Measurements from ENCODE around the gene ZNF584. TPM values are rescaled to one million over a fixed set of nuclear protein-coding genes. Genes with fewer than 3 reads are reported as not detected.

The ZNF584 gene
- total and polyA plus RNA-seq, 2 donors (not counting 1 experiment from before 2014, with no cell fraction given): 3.0 to 12.3 TPM

GRCh38 chr19:58407658-58408151, 744 bp upstream of the ZNF584 start:
- peak overlapping the region; percentile 85 for H3K4me2 ChIP-seq (replicated peaks; ENCODE audit: low read depth, low read length, poor library complexity, severe bottlenecking)
- ChIA-PET CTCF (interaction anchor here (1.2 to 1.8 kb wide), 2 partner anchors 45 to 112 kb away, joined by 4 to 6 read pairs; partner anchors contain the start of genes ZBTB45 and ZNF497), POLR2A (interaction anchor here (1.0 to 1.9 kb wide), 2 partner anchors 32 to 45 kb away, joined by 5 to 9 read pairs; partner anchors contain the start of genes ZNF132 and ZNF497)
- H4K20me1 ChIP-seq (ENCODE audit: control insufficient read depth, insufficient read depth, low read length, poor library complexity, severe bottlenecking): no peaks in the 10 kb centered on the region
- Mint-ChIP-seq H3K4me3 (peak overlapping the region; percentile 97), H3K27me3 (no peaks in the 10 kb centered on the region), H3K4me1 (peaks cover 33% of the 10 kb centered on the region), H3K27ac (peak overlapping the region; percentile 98), H3K9me3 (ENCODE audit: insufficient read depth) (no peaks in the 10 kb centered on the region)
- H3K9me3 ChIP-seq (ENCODE audit: control extremely low read depth in 1 of 3, control insufficient read depth in 2 of 3, insufficient read depth in 1 of 3, low read length in 2 of 3): peaks cover 0 to 3% (median 0%) of the 10 kb centered on the region in 3 donors
- H3K27ac ChIP-seq (ENCODE audit: low read length in 2 of 2): peak overlapping the region; percentile 82 to 93
- no peaks in the 10 kb centered on the region for H3K36me3 ChIP-seq (replicated peaks in 1 of 2; ENCODE audit: control extremely low read depth in 1 of 2, control insufficient read depth in 1 of 2, extremely low read depth in 1 of 2, insufficient read depth in 2 of 2, low read length in 1 of 2)
- peak overlapping the region; percentile 81 for H2AFZ ChIP-seq (ENCODE audit: insufficient read depth, low read depth, low read length, poor library complexity, severe bottlenecking)
- H3K27me3 ChIP-seq (replicated peaks in 1 of 4; ENCODE audit: control extremely low read depth in 1 of 4, control insufficient read depth in 3 of 4, insufficient read depth in 4 of 4, low read length in 3 of 4): no peaks in the 10 kb centered on the region
- 30% methylated on average over 22 of the region's 22 CpGs for WGBS (ENCODE audit: insufficient coverage)
- TF ChIP-seq EZH2 (IDR thresholded peaks at IDR 0.05; ENCODE audit: borderline replicate concordance, insufficient read depth, low read depth, low read length, poor library complexity, severe bottlenecking) (no peak), CTCF (IDR thresholded peaks at IDR 0.05) (no peak)
- H3K4me3 ChIP-seq (ENCODE audit: control extremely low read depth in 1 of 5, extremely low read depth in 1 of 5, insufficient read depth in 1 of 5, low read depth in 2 of 5, low read length in 4 of 5): peak overlapping the region; percentile 58 to 93 (median 83)
- ATAC-seq (ENCODE audit: low read depth) (no peak), DNase-seq (no peak)
- H3K79me2 ChIP-seq (ENCODE audit: control insufficient read depth, insufficient read depth, low read length): peaks cover 5% of the 10 kb centered on the region
- H3K9ac ChIP-seq (ENCODE audit: low read length): peak overlapping the region; percentile 91
- intact Hi-C loops (cut with micrococcal nuclease): loop anchor here (1.0 to 5.0 kb wide), 12 partner anchors 26 to 225 kb away; partner anchors contain the start of genes ERVK3-1, MZF1, ZNF132 and ZNF274
- H3K4me1 ChIP-seq (ENCODE audit: control insufficient read depth in 2 of 2, insufficient read depth in 2 of 2, low read length in 2 of 2): peaks cover 11 to 20% of the 10 kb centered on the region in 2 donors

Data from B cell (primary cell).